Left lung (tissue), 14 donors: ENCODE measurements around the gene OR5AS1. TPM values are rescaled to one million over a fixed set of nuclear protein-coding genes. Genes with fewer than 3 reads are reported as not detected.

ENCODE experiments used
- ATAC-seq: fragments of 200-7000 bp; cut with Tn5 transposase; one replicate; pipeline ENCODE4 v1.9.1; 2020; ENCODE audit warnings: moderate library complexity
- DNase-seq, 4 donors: peaks; one replicate each; pipeline ENCODE4 v3.0.0-alpha.2; 2013 to 2020
- H3K27ac ChIP-seq, 2 donors: fragments of 200-600 bp; sonication (generic) in 1 of 2; one replicate each; pipeline versions ENCODE4 v1.5.0 to v1.8.0; 2020 to 2021
- H3K27me3 ChIP-seq, 2 donors: fragments of 200-600 bp; sonication (generic) in 1 of 2; one replicate each; pipeline versions ENCODE4 v1.5.0 to v1.8.0; 2020 to 2021
- H3K36me3 ChIP-seq, 2 donors: fragments of 200-600 bp; sonication (generic) in 1 of 2; one replicate each; pipeline versions ENCODE4 v1.5.0 to v1.8.0; 2020 to 2021
- H3K4me1 ChIP-seq, 2 donors: fragments of 200-600 bp; one replicate each; pipeline ENCODE4 v1.8.0; 2021
- H3K4me3 ChIP-seq, 2 donors: fragments of 200-600 bp; sonication (generic) in 1 of 2; one replicate each; pipeline versions ENCODE4 v1.5.0 to v1.8.0; 2020 to 2021; ENCODE audit warnings: mild to moderate bottlenecking in 1 of 2
- H3K9me3 ChIP-seq, 2 donors: fragments of 200-600 bp; sonication (generic) in 1 of 2; one replicate each; pipeline versions ENCODE4 v1.5.0 to v1.8.0; 2020 to 2021
- intact Hi-C, 2 donors: fragments of 100-400 bp; cut with DNase I; formaldehyde crosslinking; loops; one replicate each; pipeline versions ENCODE4 v1.11.2 to v1.14.2; 2022
- long read RNA-seq, 12 donors: library from polyadenylated mRNA in 2 of 12; unstranded in 2 of 12; transcript quantifications; one replicate each; pipeline ENCODE4 v2.0.0 and lab custom pipeline, GENCODE V29; 2019 to 2026
- polyA plus RNA-seq, 6 donors: library from polyadenylated mRNA; unstranded; fragments of 120-200 nt; gene quantifications; one replicate each; pipeline ENCODE4 v1.2.1, GENCODE V29; 2013; ENCODE audit not compliant: insufficient read length in 6 of 6
- total RNA-seq, 2 donors: library from RNA; stranded (reverse); fragmentation: NEBNext Ultra II Directional; extraction: Animal tissue kit (Norgen Biotek cat#: 25700); gene quantifications; one replicate each; pipeline ENCODE4 v1.2.1, GENCODE V29; 2021
- TF ChIP-seq, protein P1 (sequence below), 2 donors: fragments of 200-600 bp; sonication (generic) in 1 of 2; IDR thresholded peaks; one replicate each; pipeline versions ENCODE4 v1.5.0 to v1.8.0; 2021; ENCODE audit warnings: antibody characterized with exemption in 2 of 2
- donor health status: DM: no; HTN: yes; CAD: no.
- donor health status: DM: no; HTN: no; CAD: no.

OR5AS1 gene
- not detected for total RNA-seq
- under 1 TPM; 0.04 to 0.14 (median 0.07) TPM for polyA plus RNA-seq
- long read RNA-seq, donor 1: 0 reads
- long read RNA-seq, donor 2: 0 reads
- long read RNA-seq, donor 3: 0 reads
- long read RNA-seq, donor 4: 0 reads
- long read RNA-seq, donor 5: 0 reads
- long read RNA-seq, donor 6: 0 reads
- long read RNA-seq, donor 7: 0 reads
- long read RNA-seq, donor 8: 0 reads
- long read RNA-seq, donor 9: 0 reads
- long read RNA-seq, donor 10: 0 reads
- long read RNA-seq, donor 11: 0 reads
- long read RNA-seq, donor 12: 0 reads

DNA sequence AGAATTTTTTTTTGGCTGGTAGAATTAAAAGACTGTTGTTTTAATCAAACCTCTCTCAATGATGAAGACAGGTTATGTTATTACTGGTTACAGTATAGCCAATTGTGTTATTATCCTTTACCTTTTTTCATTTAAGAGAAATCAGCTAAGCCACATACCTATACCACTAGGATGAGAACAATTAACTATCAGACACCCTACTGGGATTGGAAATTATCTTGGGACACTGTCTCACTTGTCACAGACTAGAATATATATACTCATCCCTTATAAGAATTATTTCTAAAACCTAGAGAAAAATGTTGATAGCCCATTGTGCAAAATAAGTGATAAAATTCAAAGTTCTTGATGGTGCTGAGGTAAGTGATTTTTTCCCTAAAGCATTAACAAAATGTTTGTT is at the start of gene OR5AS1:
Gene OR5AS1, plus strand, starts transcription at position 301 of the 400 bp plus-strand sequence. CDS start 2,765 bp downstream, outside the sequence.
- H3K4me1 ChIP-seq: no peaks in the 10 kb centered on the region
- H3K36me3 ChIP-seq: no peaks in the 10 kb centered on the region
- no peak for ATAC-seq
- H3K27me3 ChIP-seq: no peaks in the 10 kb centered on the region
- TF ChIP-seq, protein P1, sequence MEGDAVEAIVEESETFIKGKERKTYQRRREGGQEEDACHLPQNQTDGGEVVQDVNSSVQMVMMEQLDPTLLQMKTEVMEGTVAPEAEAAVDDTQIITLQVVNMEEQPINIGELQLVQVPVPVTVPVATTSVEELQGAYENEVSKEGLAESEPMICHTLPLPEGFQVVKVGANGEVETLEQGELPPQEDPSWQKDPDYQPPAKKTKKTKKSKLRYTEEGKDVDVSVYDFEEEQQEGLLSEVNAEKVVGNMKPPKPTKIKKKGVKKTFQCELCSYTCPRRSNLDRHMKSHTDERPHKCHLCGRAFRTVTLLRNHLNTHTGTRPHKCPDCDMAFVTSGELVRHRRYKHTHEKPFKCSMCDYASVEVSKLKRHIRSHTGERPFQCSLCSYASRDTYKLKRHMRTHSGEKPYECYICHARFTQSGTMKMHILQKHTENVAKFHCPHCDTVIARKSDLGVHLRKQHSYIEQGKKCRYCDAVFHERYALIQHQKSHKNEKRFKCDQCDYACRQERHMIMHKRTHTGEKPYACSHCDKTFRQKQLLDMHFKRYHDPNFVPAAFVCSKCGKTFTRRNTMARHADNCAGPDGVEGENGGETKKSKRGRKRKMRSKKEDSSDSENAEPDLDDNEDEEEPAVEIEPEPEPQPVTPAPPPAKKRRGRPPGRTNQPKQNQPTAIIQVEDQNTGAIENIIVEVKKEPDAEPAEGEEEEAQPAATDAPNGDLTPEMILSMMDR (IDR thresholded peaks at IDR 0.05): no peak
- peaks cover 0 to 3% of the 10 kb centered on the region in 2 donors for H3K9me3 ChIP-seq
- no peak for DNase-seq
- intact Hi-C loops: no loop called here
- H3K4me3 ChIP-seq: no peak within 1 kb of the TSS
- H3K27ac ChIP-seq: no peak within 1 kb of the TSS

DNA sequence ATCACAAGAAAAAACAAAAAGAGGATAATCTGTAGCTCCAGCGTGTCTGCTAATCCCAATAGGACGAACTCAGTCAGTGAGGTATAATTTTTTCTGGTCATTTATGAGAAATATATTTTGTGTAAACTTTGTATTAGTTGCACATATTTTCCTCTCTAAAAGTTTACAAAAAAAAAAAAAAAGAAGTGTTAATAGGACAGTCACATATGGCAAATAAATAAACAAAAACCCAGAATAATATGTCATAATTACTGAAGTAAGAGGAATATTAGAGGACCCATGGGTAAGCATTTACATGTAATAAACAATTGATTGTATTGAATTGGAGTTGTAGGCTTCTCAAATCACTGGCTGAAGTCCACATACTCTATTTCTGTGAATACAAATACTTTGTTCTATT is 32.9 kb upstream of the OR5AS1 start, which contains the start of gene OR5F1:
Gene OR5F1, minus strand, starts transcription at position 101 of the 400 bp plus-strand sequence. Its CDS starts 0 bp downstream, at position 101.
- Histone ChIP-seq H3K9me3 (peaks cover 0 to 18% of the 10 kb centered on the region in 2 donors), H3K27ac (no peak within 1 kb of the TSS), H3K36me3 (no peaks in the 10 kb centered on the region), H3K27me3 (no peaks in the 10 kb centered on the region), H3K4me3 (no peak within 1 kb of the TSS), H3K4me1 (no peaks in the 10 kb centered on the region)
- ATAC-seq (no peak), DNase-seq (no peak)
- TF ChIP-seq, protein P1 (IDR thresholded peaks at IDR 0.05): no peak
- intact Hi-C loops: no loop called here

DNA sequence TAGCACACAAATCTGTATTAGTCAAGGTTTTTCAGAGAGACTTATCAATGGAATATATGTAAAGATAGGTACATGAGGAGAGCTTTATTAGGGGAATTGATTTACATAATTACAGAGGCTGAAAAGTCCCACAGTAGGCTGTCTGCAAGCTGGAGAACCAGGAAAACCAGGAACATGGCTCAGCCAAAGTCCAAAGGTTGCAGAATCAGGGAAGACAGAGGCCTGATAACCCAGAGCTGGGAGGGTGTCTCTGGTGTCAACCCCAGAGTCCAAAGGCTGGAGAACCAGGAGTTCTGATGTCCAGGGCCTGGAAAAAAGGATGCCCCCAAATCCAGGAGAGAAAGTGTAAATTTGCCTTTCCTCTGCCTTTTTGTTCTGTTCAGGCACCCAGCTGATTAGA is 16.7 kb upstream of the OR5AS1 start:
- no peak for DNase-seq

DNA sequence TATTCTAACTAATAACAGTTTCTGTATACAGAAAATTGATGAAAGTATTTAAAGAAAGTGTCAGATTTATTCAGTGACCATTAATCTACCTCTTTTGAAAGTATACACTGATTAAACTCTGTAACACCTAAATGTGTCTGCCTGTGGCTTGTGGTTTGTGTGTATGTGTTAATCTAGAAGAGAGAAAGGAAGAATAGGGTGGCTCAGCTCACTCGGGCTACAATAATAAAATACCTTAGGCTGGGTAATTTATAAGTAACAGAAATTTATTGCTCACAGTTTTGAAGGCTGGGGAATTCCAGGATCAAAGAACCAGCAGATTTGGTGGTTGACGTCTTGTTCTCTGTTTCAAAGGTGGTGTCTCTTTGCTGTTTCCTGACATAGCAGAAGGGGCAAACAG is 13.6 kb upstream of the OR5AS1 start:
- no peaks in the 10 kb centered on the region for H3K36me3 ChIP-seq

More for the DNA sequence above, 16.7 kb upstream of the OR5AS1 start:
- TF ChIP-seq, protein P1 (IDR thresholded peaks at IDR 0.05): no peak
- intact Hi-C loops: no loop called here
- Histone ChIP-seq H3K9me3 (peaks cover 0 to 19% of the 10 kb centered on the region in 2 donors), H3K27ac (no peak overlapping the region), H3K4me3 (no peak overlapping the region), H3K36me3 (no peaks in the 10 kb centered on the region), H3K4me1 (no peaks in the 10 kb centered on the region), H3K27me3 (no peaks in the 10 kb centered on the region)
- ATAC-seq: no peak

DNA sequence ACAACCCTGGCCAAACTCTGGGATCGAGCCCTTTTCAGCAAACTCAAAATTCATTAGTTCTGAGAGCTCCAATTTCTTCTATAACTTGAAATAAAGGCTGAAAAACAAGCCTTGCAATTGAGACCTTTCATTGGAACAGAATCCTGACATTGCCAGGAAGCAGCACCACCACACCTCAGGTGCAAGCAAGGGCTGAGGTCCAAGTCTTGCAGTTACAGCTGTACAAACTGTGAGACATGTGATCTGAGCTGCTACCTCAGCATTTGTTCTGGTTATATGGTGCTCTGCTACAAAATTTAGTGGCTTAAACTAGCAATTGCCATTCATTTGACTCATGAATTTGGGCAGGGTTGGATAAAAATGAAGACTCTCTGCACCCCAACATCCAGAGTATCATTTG is 18.1 kb downstream of the OR5AS1 start:
- H3K27ac ChIP-seq: no peak overlapping the region
- ATAC-seq (no peak), DNase-seq (no peak)
- no peaks in the 10 kb centered on the region for H3K4me1 ChIP-seq
- no peaks in the 10 kb centered on the region for H3K27me3 ChIP-seq
- H3K4me3 ChIP-seq: no peak overlapping the region
- intact Hi-C loops: no loop called here
- TF ChIP-seq, protein P1 (IDR thresholded peaks at IDR 0.05): no peak
- H3K9me3 ChIP-seq: peaks cover 0 to 14% of the 10 kb centered on the region in 2 donors
- no peaks in the 10 kb centered on the region for H3K36me3 ChIP-seq

More for the DNA sequence above, 13.6 kb upstream of the OR5AS1 start:
- H3K9me3 ChIP-seq: peaks cover 0 to 14% of the 10 kb centered on the region in 2 donors
- TF ChIP-seq, protein P1 (IDR thresholded peaks at IDR 0.05): no peak
- intact Hi-C loops: no loop called here
- no peaks in the 10 kb centered on the region for H3K4me1 ChIP-seq
- DNase-seq (no peak), ATAC-seq (no peak)
- no peak overlapping the region for H3K27ac ChIP-seq
- H3K27me3 ChIP-seq: no peaks in the 10 kb centered on the region
- no peak overlapping the region for H3K4me3 ChIP-seq
